ENCODE results near the gene ADARB2. TPM values are rescaled to one million over a fixed set of nuclear protein-coding genes. Genes with fewer than 3 reads are reported as not detected.

ADARB2 gene
- total and polyA plus RNA-seq, 2 donors (not counting 1 experiment from before 2014, with no cell fraction given) = not detected

- Histone ChIP-seq H3K27ac (ENCODE audit: insufficient read depth, low read length) (no peak overlapping the region), H3K4me3 (replicated peaks in 1 of 4; ENCODE audit: control extremely low read depth in 1 of 4, insufficient read depth in 1 of 4, low read depth in 3 of 4, low read length in 4 of 4) (no peak overlapping the region), H3K9ac (ENCODE audit: insufficient read depth, low read length) (no peak overlapping the region), H3K79me2 (ENCODE audit: control insufficient read depth, insufficient read depth, low read length) (no peaks in the 10 kb centered on the region), H3K27me3 (ENCODE audit: control insufficient read depth, insufficient read depth, low read length) (no peaks in the 10 kb centered on the region), H3K36me3 (ENCODE audit: control insufficient read depth, insufficient read depth, low read length) (no peaks in the 10 kb centered on the region), H2AFZ (ENCODE audit: low read length) (no peak overlapping the region), H3K9me3 (ENCODE audit: control insufficient read depth, insufficient read depth, low read depth, low read length) (no peaks in the 10 kb centered on the region), H4K20me1 (ENCODE audit: control insufficient read depth, extremely low read depth, insufficient read depth, low read length) (no peaks in the 10 kb centered on the region), H3K4me2 (ENCODE audit: extremely low read depth, insufficient read depth, low read length) (no peak overlapping the region), H3K4me1 (ENCODE audit: control insufficient read depth, extremely low read depth, insufficient read depth, low read length) (no peaks in the 10 kb centered on the region)
- no peak for DNase-seq (ENCODE audit: low read depth in 2 of 2)
- no peak for TF ChIP-seq EZH2 (IDR thresholded peaks at IDR 0.05; ENCODE audit: low read length, missing control alignments)
- TF ChIP-seq CTCF (conservative IDR thresholded peaks at IDR 0.05 in 1 of 2, IDR thresholded peaks at IDR 0.05 in 1 of 2; ENCODE audit: low read depth in 1 of 2, low read length in 2 of 2) = no peak
These were observed 5.8 kb upstream of the ADARB2 start for GRCh38 chr10:1743141-1743540.

GRCh38 chr10:1741450-1741849, 4.1 kb upstream of the ADARB2 start:
- no peak overlapping the region for H2AFZ ChIP-seq (ENCODE audit: low read length)
- H3K9ac ChIP-seq (ENCODE audit: insufficient read depth, low read length) = no peak overlapping the region
- no peaks in the 10 kb centered on the region for H4K20me1 ChIP-seq (ENCODE audit: control insufficient read depth, extremely low read depth, insufficient read depth, low read length)
- H3K4me1 ChIP-seq (ENCODE audit: control insufficient read depth, extremely low read depth, insufficient read depth, low read length) = no peaks in the 10 kb centered on the region
- TF ChIP-seq CTCF (conservative IDR thresholded peaks at IDR 0.05 in 1 of 2, IDR thresholded peaks at IDR 0.05 in 1 of 2; ENCODE audit: low read depth in 1 of 2, low read length in 2 of 2) (no peak), EZH2 (IDR thresholded peaks at IDR 0.05; ENCODE audit: low read length, missing control alignments) (no peak)
- H3K36me3 ChIP-seq (ENCODE audit: control insufficient read depth, insufficient read depth, low read length) = no peaks in the 10 kb centered on the region
- no peak overlapping the region for H3K4me3 ChIP-seq (replicated peaks in 1 of 4; ENCODE audit: control extremely low read depth in 1 of 4, insufficient read depth in 1 of 4, low read depth in 3 of 4, low read length in 4 of 4)
- no peak overlapping the region for H3K27ac ChIP-seq (ENCODE audit: insufficient read depth, low read length)
- H3K4me2 ChIP-seq (ENCODE audit: extremely low read depth, insufficient read depth, low read length) = no peak overlapping the region
- no peak for DNase-seq (ENCODE audit: low read depth in 2 of 2)
- no peaks in the 10 kb centered on the region for H3K9me3 ChIP-seq (ENCODE audit: control insufficient read depth, insufficient read depth, low read depth, low read length)
- H3K27me3 ChIP-seq (ENCODE audit: control insufficient read depth, insufficient read depth, low read length) = no peaks in the 10 kb centered on the region
- H3K79me2 ChIP-seq (ENCODE audit: control insufficient read depth, insufficient read depth, low read length) = no peaks in the 10 kb centered on the region

- no peaks in the 10 kb centered on the region for H4K20me1 ChIP-seq (ENCODE audit: control insufficient read depth, extremely low read depth, insufficient read depth, low read length)
- DNase-seq (ENCODE audit: low read depth in 2 of 2) = no peak
- no peaks in the 10 kb centered on the region for H3K36me3 ChIP-seq (ENCODE audit: control insufficient read depth, insufficient read depth, low read length)
- no peaks in the 10 kb centered on the region for H3K9me3 ChIP-seq (ENCODE audit: control insufficient read depth, insufficient read depth, low read depth, low read length)
- H3K9ac ChIP-seq (ENCODE audit: insufficient read depth, low read length) = no peak overlapping the region
- H2AFZ ChIP-seq (ENCODE audit: low read length) = no peak overlapping the region
- TF ChIP-seq CTCF (conservative IDR thresholded peaks at IDR 0.05 in 1 of 2, IDR thresholded peaks at IDR 0.05 in 1 of 2; ENCODE audit: low read depth in 1 of 2, low read length in 2 of 2) (no peak), EZH2 (IDR thresholded peaks at IDR 0.05; ENCODE audit: low read length, missing control alignments) (no peak)
- H3K4me2 ChIP-seq (ENCODE audit: extremely low read depth, insufficient read depth, low read length) = no peak overlapping the region
- H3K79me2 ChIP-seq (ENCODE audit: control insufficient read depth, insufficient read depth, low read length) = no peaks in the 10 kb centered on the region
- no peak overlapping the region for H3K27ac ChIP-seq (ENCODE audit: insufficient read depth, low read length)
- no peaks in the 10 kb centered on the region for H3K4me1 ChIP-seq (ENCODE audit: control insufficient read depth, extremely low read depth, insufficient read depth, low read length)
- no peak overlapping the region for H3K4me3 ChIP-seq (replicated peaks in 1 of 4; ENCODE audit: control extremely low read depth in 1 of 4, insufficient read depth in 1 of 4, low read depth in 3 of 4, low read length in 4 of 4)
- no peaks in the 10 kb centered on the region for H3K27me3 ChIP-seq (ENCODE audit: control insufficient read depth, insufficient read depth, low read length)
These were observed 2.4 kb upstream of the ADARB2 start for GRCh38 chr10:1739751-1740150.
